Thyroid gland (tissue), 4 donors: ENCODE measurements around the gene NOP56. TPM values are rescaled to one million over a fixed set of nuclear protein-coding genes. Genes with fewer than 3 reads are reported as not detected.

Experiments
- DNase-seq, 2 donors: peaks; one replicate each; pipeline ENCODE4 v3.0.0-alpha.2; 2019
- H3K27ac ChIP-seq, 3 donors: fragments of 200-600 bp; sonication (generic); 1 replicate in 2 of 3; 2 replicates in 1 of 3; pipeline ENCODE4 v1.5.1; 2016 to 2019; ENCODE audit warnings: mild to moderate bottlenecking in 1 of 3, moderate library complexity in 1 of 3
- H3K27me3 ChIP-seq: fragments of 200-600 bp; sonication (generic); one replicate; pipeline ENCODE4 v1.5.1; 2019
- H3K36me3 ChIP-seq, 2 donors: fragments of 200-600 bp; sonication (generic); one replicate each; pipeline ENCODE4 v1.5.1; 2016 to 2019
- H3K4me1 ChIP-seq, 2 donors: fragments of 200-600 bp; sonication (generic); one replicate each; pipeline ENCODE4 v1.5.1; 2017 to 2019
- H3K4me3 ChIP-seq, 3 donors: fragments of 200-600 bp; sonication (generic); replicated peaks in 1 of 3; 1 replicate in 2 of 3; 2 replicates in 1 of 3; pipeline ENCODE4 v1.5.1; 2016; ENCODE audit warnings: mild to moderate bottlenecking in 1 of 3
- H3K9me3 ChIP-seq: fragments of 200-600 bp; sonication (generic); one replicate; pipeline ENCODE4 v1.5.1; 2017
- POLR2A ChIP-seq, 2 donors: fragments of 450-650 bp; IDR thresholded peaks; one replicate each; pipeline ENCODE4 v1.6.1; 2017; ENCODE audit warnings: antibody characterized with exemption in 2 of 2, mild to moderate bottlenecking in 2 of 2, moderate library complexity in 1 of 2
- WGBS, 2 donors: methylation state at CpG; one replicate each; pipeline ENCODE4 v1.1.5; 2017; 5-methylcytosine and 5-hydroxymethylcytosine counted together
- intact Hi-C: fragments of 100-400 bp; cut with DNase I; formaldehyde crosslinking; loops from one replicate; pipeline ENCODE4 v1.15.1; 2023
- total RNA-seq, 4 donors: library from RNA; depleted of rRNA; stranded (reverse); fragments of >200 nt; gene quantifications; one replicate each; pipeline ENCODE4 v1.2.3, GENCODE V29; 2016
- TF ChIP-seq, protein P1 (sequence below), 6 experiments: fragments of 200-600 bp in 3 of 6; fragments of 450-650 bp in 3 of 6; sonication (generic) in 3 of 6; IDR thresholded peaks; one replicate each; pipeline ENCODE4 v1.5.1; 2016 to 2019; ENCODE audit warnings: antibody characterized with exemption in 6 of 6, mild to moderate bottlenecking in 2 of 6, inconsistent platforms in 1 of 6, moderate library complexity in 1 of 6

NOP56 gene
- total RNA-seq, 4 donors from 2014 or later: 46.8 to 85.9 (median 64.1) TPM

DNA sequence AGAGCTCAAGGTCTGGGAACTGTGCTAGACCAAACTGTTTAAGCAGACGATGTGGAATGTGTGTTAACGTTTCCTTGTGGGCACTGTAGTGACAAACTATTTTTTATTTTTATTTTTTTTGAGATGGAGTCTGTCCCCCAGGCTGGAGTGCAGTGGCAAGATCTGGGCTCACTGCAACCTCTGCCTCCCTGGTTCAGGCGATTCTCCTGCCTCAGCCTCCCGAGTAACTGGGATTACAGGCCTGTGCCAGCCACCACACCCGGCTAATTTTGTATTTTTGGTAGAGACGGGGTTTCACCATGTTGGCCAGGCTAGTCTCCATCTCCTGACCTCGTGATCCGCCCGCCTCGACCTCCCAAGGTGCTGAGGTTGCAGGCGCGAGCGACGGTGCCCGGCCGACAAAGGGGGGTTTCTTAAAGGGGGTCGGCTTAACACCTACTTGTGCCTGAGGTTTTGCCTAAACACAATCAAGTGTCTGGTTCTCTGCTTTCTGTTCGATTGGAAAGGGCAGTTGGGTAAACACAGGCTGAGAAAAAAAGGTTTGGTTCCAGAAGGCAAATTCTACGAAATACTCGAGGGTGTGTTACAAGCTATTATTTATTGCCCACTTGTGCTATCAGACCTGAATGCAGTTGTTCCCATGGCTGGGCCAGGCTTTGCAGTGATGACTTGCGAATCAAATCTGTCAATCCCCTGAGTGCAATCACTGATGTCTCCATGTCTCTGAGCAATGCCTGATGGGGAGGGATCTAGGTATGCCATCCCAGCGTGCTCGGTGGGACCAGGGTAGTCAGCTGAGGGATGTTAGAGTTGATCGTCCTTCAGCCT, 1.3 kb downstream of the NOP56 start:
- intact Hi-C loops: no loop called here
- WGBS, 2 donors: 53 to 55% methylated on average over 24 of the region's 24 CpGs

DNA sequence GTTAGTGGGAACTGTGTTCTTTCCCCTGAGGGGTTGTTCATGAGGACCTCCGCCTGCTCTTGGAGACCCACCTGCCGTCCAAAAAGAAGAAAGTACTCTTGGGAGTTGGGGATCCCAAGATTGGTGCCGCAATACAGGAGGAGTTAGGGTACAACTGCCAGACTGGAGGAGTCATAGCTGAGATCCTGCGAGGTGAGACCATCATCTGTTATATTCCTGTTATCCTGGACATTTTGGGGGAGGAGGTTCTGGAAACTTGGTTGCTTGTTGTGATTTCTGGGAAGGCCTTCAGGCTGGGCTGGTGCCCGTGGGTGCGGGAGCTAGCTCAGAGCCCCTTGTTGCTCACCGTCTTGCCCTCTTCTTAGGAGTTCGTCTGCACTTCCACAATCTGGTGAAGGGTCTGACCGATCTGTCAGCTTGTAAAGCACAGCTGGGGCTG, 2.0 kb downstream of the NOP56 start:
- WGBS, 2 donors: 91 to 92% methylated on average over 7 to 9 of the region's 9 CpGs
- intact Hi-C loops: no loop called here
- H3K4me3 ChIP-seq: no peak overlapping the region

More for the DNA sequence above, 1.3 kb downstream of the NOP56 start:
- Histone ChIP-seq H3K27ac (no peak overlapping the region), H3K4me1 (peaks cover 9 to 14% of the 10 kb centered on the region in 2 donors), H3K4me3 (peak overlapping the region in 1 of 3 donors; percentile 91), H3K9me3 (no peaks in the 10 kb centered on the region), H3K27me3 (no peaks in the 10 kb centered on the region), H3K36me3 (peaks cover 43 to 50% of the 10 kb centered on the region in 2 donors)
- no peak for TF ChIP-seq POLR2A (IDR thresholded peaks at IDR 0.05)
- TF ChIP-seq, protein P1, sequence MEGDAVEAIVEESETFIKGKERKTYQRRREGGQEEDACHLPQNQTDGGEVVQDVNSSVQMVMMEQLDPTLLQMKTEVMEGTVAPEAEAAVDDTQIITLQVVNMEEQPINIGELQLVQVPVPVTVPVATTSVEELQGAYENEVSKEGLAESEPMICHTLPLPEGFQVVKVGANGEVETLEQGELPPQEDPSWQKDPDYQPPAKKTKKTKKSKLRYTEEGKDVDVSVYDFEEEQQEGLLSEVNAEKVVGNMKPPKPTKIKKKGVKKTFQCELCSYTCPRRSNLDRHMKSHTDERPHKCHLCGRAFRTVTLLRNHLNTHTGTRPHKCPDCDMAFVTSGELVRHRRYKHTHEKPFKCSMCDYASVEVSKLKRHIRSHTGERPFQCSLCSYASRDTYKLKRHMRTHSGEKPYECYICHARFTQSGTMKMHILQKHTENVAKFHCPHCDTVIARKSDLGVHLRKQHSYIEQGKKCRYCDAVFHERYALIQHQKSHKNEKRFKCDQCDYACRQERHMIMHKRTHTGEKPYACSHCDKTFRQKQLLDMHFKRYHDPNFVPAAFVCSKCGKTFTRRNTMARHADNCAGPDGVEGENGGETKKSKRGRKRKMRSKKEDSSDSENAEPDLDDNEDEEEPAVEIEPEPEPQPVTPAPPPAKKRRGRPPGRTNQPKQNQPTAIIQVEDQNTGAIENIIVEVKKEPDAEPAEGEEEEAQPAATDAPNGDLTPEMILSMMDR (IDR thresholded peaks at IDR 0.05): no peak
- no peak for DNase-seq

DNA sequence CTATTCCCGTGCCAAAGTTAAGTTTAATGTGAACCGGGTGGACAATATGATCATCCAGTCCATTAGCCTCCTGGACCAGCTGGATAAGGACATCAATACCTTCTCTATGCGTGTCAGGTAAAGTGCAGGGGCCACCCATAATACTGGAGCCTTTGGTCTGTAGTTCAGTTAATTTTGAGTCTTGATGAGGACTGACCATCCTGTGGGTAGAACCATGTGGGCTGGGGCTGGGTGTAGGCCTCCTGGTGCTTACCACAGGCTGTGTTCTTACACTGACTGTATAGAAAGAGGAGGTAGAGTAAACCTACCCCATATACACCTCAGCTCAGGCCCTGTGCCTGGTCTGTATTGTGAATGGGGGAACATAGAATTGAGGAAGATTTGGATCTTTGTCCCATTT, 2.4 kb downstream of the NOP56 start:
- H3K36me3 ChIP-seq: peaks cover 53 to 59% of the 10 kb centered on the region in 2 donors
- no peak overlapping the region for H3K27ac ChIP-seq
- H3K4me1 ChIP-seq: peaks cover 9 to 14% of the 10 kb centered on the region in 2 donors
- DNase-seq: no peak
- no peaks in the 10 kb centered on the region for H3K27me3 ChIP-seq
- no peak overlapping the region for H3K4me3 ChIP-seq
- 95 to 97% methylated on average over 3 of the region's 3 CpGs for WGBS, 2 donors
- intact Hi-C loops: no loop called here
- no peaks in the 10 kb centered on the region for H3K9me3 ChIP-seq
- TF ChIP-seq, protein P1 (IDR thresholded peaks at IDR 0.05): no peak
- TF ChIP-seq POLR2A (IDR thresholded peaks at IDR 0.05): no peak

More for the DNA sequence above, 2.0 kb downstream of the NOP56 start:
- TF ChIP-seq, protein P1 (IDR thresholded peaks at IDR 0.05): no peak
- no peak for TF ChIP-seq POLR2A (IDR thresholded peaks at IDR 0.05)
- H3K4me1 ChIP-seq: peaks cover 9 to 14% of the 10 kb centered on the region in 2 donors
- H3K27me3 ChIP-seq: no peaks in the 10 kb centered on the region
- no peak for DNase-seq
- no peak overlapping the region for H3K27ac ChIP-seq
- no peaks in the 10 kb centered on the region for H3K9me3 ChIP-seq
- H3K36me3 ChIP-seq: peaks cover 49 to 56% of the 10 kb centered on the region in 2 donors

DNA sequence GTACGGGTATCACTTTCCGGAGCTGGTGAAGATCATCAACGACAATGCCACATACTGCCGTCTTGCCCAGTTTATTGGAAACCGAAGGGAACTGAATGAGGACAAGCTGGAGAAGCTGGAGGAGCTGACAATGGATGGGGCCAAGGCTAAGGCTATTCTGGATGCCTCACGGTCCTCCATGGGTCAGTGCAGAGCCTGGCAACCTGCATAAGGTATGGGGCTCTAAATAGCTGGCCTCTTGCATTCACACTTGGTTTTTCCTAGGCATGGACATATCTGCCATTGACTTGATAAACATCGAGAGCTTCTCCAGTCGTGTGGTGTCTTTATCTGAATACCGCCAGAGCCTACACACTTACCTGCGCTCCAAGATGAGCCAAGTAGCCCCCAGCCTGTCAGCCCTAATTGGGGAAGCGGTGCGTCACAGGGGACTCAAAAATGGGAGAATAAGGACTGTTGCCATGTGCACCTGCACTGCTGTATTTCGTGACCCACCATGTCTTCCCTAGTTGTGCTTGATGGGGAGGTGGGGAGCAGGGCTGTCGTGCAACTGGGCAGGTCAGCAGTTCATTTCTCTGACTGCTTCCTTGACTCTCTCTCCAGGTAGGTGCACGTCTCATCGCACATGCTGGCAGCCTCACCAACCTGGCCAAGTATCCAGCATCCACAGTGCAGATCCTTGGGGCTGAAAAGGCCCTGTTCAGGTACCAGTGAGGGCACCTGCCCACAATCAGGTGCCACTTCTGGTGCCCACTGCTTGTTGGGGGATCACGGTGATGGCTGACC, 3.1 kb downstream of the NOP56 start:
- 94% methylated on average over 17 of the region's 17 CpGs for WGBS, 2 donors
- no peak for TF ChIP-seq POLR2A (IDR thresholded peaks at IDR 0.05)
- H3K27ac ChIP-seq: no peak overlapping the region
- peaks cover 60 to 66% of the 10 kb centered on the region in 2 donors for H3K36me3 ChIP-seq
- intact Hi-C loops: no loop called here
- no peaks in the 10 kb centered on the region for H3K9me3 ChIP-seq
- H3K4me3 ChIP-seq: no peak overlapping the region
- no peaks in the 10 kb centered on the region for H3K27me3 ChIP-seq
- H3K4me1 ChIP-seq: peaks cover 9 to 14% of the 10 kb centered on the region in 2 donors
- no peak for DNase-seq

DNA sequence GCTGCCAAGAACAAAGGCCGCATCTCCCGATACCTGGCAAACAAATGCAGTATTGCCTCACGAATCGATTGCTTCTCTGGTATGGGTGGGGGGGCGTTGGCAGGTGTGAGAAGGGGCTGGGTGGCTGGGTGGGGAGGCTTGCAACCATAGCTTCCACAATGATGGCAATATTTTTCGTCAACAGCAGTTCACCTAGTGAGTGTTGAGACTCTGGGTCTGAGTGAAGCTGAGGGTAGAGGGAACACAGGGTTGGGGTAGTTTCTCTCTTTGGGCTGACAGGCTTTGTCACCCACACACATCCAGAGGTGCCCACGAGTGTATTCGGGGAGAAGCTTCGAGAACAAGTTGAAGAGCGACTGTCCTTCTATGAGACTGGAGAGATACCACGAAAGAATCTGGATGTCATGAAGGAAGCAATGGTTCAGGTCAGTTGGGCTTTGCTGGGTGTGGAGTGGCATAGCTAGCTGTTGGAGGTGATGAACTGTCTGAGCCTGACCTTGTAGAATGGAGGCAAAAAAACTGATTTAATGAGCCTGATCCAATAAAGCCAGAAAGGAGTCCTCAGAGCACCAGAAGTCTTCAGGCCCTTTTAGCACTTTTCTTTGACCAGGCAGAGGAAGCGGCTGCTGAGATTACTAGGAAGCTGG, 4.2 kb downstream of the NOP56 start:
- Histone ChIP-seq H3K4me3 (no peak overlapping the region), H3K27me3 (no peaks in the 10 kb centered on the region), H3K27ac (no peak overlapping the region), H3K4me1 (peaks cover 9 to 10% of the 10 kb centered on the region in 2 donors), H3K36me3 (peaks cover 67 to 73% of the 10 kb centered on the region in 2 donors), H3K9me3 (no peaks in the 10 kb centered on the region)
- 93% methylated on average over 12 of the region's 12 CpGs for WGBS, 2 donors
- TF ChIP-seq, protein P1 (IDR thresholded peaks at IDR 0.05): no peak
- TF ChIP-seq POLR2A (IDR thresholded peaks at IDR 0.05): no peak
- intact Hi-C loops: no loop called here
- no peak for DNase-seq
